ENCODE data around the gene NELL1. TPM values are rescaled to one million over a fixed set of nuclear protein-coding genes. Genes with fewer than 3 reads are reported as not detected.

The NELL1 gene
- total RNA-seq, 2 experiments from 2014 or later = not detected

DNA sequence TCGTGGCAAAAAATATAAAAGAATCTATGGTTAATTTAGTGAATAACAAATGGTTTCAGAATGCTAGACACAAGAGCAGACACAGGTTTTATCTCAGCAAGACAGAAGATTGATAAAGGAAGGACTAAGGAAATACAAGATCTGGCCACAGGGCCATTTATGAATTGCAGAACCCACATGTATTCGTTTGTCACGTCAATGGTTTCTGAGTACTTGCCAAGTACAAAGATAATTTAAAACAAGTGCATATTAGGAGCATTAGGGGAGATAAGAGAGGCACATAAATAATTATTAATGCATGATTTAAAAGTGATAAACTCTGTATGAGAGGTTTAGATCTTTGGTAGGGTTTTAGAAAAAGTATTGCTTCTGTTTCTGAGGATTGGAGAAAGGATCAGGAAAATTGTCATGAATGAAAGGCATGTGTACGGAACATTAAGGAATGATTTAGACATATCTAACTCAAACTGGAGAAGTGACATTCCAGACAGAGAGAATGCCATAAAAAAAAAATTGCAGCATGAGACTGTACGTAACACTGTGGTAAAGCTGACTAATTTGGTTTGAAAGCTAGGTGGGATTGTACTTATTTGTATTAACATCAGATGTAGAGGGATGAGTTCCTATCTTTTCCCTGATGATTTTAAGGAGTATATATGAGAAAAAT is 727.1 kb downstream of the NELL1 start:
- Mint-ChIP-seq H3K4me1 (ENCODE audit: low read depth) (no peaks in the 10 kb centered on the region), H3K36me3 (ENCODE audit: low read depth) (no peaks in the 10 kb centered on the region), H3K27ac (no peak overlapping the region), H3K4me3 (no peak overlapping the region), H3K27me3 (no peaks in the 10 kb centered on the region), H3K9me3 (peaks cover 1% of the 10 kb centered on the region)
- POLR2A ChIA-PET = no interaction called here
- intact Hi-C loops (cut with DNase I, micrococcal nuclease) = no loop called here
- H3K4me3 ChIP-seq (ENCODE audit: low read length) = no peak overlapping the region
- no peaks in the 10 kb centered on the region for H3K4me1 ChIP-seq (ENCODE audit: insufficient read depth, low read length)
- DNase-seq = no peak
- H3K9me3 ChIP-seq (ENCODE audit: control insufficient read depth in 1 of 2, insufficient read depth in 1 of 2, low read length in 2 of 2) = no peaks in the 10 kb centered on the region
- H3K36me3 ChIP-seq (ENCODE audit: insufficient read depth, low read length) = no peaks in the 10 kb centered on the region
- TF ChIP-seq, protein P1, sequence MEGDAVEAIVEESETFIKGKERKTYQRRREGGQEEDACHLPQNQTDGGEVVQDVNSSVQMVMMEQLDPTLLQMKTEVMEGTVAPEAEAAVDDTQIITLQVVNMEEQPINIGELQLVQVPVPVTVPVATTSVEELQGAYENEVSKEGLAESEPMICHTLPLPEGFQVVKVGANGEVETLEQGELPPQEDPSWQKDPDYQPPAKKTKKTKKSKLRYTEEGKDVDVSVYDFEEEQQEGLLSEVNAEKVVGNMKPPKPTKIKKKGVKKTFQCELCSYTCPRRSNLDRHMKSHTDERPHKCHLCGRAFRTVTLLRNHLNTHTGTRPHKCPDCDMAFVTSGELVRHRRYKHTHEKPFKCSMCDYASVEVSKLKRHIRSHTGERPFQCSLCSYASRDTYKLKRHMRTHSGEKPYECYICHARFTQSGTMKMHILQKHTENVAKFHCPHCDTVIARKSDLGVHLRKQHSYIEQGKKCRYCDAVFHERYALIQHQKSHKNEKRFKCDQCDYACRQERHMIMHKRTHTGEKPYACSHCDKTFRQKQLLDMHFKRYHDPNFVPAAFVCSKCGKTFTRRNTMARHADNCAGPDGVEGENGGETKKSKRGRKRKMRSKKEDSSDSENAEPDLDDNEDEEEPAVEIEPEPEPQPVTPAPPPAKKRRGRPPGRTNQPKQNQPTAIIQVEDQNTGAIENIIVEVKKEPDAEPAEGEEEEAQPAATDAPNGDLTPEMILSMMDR (IDR thresholded peaks at IDR 0.05) = no peak
- H3K27me3 ChIP-seq (ENCODE audit: control insufficient read depth in 1 of 2, insufficient read depth in 2 of 2, low read length in 2 of 2) = no peaks in the 10 kb centered on the region
- CTCF ChIA-PET = no interaction called here
- no peak overlapping the region for H3K27ac ChIP-seq (ENCODE audit: low read depth in 1 of 2, low read length in 2 of 2)
- ATAC-seq (ENCODE audit: poor library complexity) = no peak

DNA sequence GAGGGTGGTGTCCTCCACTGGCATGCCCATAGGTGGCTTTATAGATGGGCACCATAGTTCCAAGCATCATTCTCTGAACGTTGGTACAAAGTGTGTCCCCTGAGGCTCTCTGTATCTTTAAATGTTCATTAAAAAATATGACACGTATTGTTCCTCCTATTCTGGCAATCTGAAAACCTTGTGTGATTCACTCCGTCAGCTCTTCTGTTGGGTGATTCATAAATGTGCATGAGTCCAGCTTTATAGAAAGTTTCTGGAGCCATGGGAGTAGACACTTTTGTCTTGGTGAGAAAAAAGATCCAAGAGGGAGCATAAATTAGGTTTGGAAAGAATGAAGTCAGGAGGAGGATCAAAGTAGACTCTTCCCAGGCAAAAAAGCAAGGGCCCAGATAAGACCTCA is 728.8 kb downstream of the NELL1 start:
- H3K9me3 Mint-ChIP-seq = peaks cover 1% of the 10 kb centered on the region
- DNase-seq (no peak), ATAC-seq (ENCODE audit: poor library complexity) (no peak)
- Histone ChIP-seq H3K27ac (ENCODE audit: low read depth in 1 of 2, low read length in 2 of 2) (no peak overlapping the region), H3K9me3 (ENCODE audit: control insufficient read depth in 1 of 2, insufficient read depth in 1 of 2, low read length in 2 of 2) (no peaks in the 10 kb centered on the region), H3K4me3 (ENCODE audit: low read length) (no peak overlapping the region), H3K36me3 (ENCODE audit: insufficient read depth, low read length) (no peaks in the 10 kb centered on the region), H3K4me1 (ENCODE audit: insufficient read depth, low read length) (no peaks in the 10 kb centered on the region), H3K27me3 (ENCODE audit: control insufficient read depth in 1 of 2, insufficient read depth in 2 of 2, low read length in 2 of 2) (no peaks in the 10 kb centered on the region)
- no peaks in the 10 kb centered on the region for H3K36me3 Mint-ChIP-seq (ENCODE audit: low read depth)
- TF ChIP-seq, protein P1 (IDR thresholded peaks at IDR 0.05) = no peak
- intact Hi-C loops (cut with DNase I, micrococcal nuclease) = no loop called here
- H3K4me3 Mint-ChIP-seq = no peak overlapping the region
- H3K4me1 Mint-ChIP-seq (ENCODE audit: low read depth) = no peaks in the 10 kb centered on the region
- ChIA-PET POLR2A (no interaction called here), CTCF (no interaction called here)
- H3K27me3 Mint-ChIP-seq = no peaks in the 10 kb centered on the region
- no peak overlapping the region for H3K27ac Mint-ChIP-seq

GRCh38 chr11:21401496-21401895 is 732.1 kb downstream of the NELL1 start:
- H3K4me3 Mint-ChIP-seq = no peak overlapping the region
- ChIA-PET POLR2A (no interaction called here), CTCF (no interaction called here)
- H3K27ac Mint-ChIP-seq = no peak overlapping the region
- no peaks in the 10 kb centered on the region for H3K4me1 Mint-ChIP-seq (ENCODE audit: low read depth)
- H3K27me3 Mint-ChIP-seq = no peaks in the 10 kb centered on the region
- Histone ChIP-seq H3K4me3 (ENCODE audit: low read length) (no peak overlapping the region), H3K4me1 (ENCODE audit: insufficient read depth, low read length) (no peaks in the 10 kb centered on the region), H3K36me3 (ENCODE audit: insufficient read depth, low read length) (no peaks in the 10 kb centered on the region), H3K9me3 (ENCODE audit: control insufficient read depth in 1 of 2, insufficient read depth in 1 of 2, low read length in 2 of 2) (no peaks in the 10 kb centered on the region), H3K27me3 (ENCODE audit: control insufficient read depth in 1 of 2, insufficient read depth in 2 of 2, low read length in 2 of 2) (no peaks in the 10 kb centered on the region), H3K27ac (ENCODE audit: low read depth in 1 of 2, low read length in 2 of 2) (no peak overlapping the region)
- intact Hi-C loops (cut with DNase I, micrococcal nuclease) = no loop called here
- H3K9me3 Mint-ChIP-seq = peaks cover 1% of the 10 kb centered on the region
- no peak for ATAC-seq (ENCODE audit: poor library complexity)
- no peaks in the 10 kb centered on the region for H3K36me3 Mint-ChIP-seq (ENCODE audit: low read depth)
- TF ChIP-seq, protein P1 (IDR thresholded peaks at IDR 0.05) = no peak
- no peak for DNase-seq
